A549 (cell line): ENCODE measurements around the gene TMEM182.

Experiments
- CEBPB ChIP-seq, 2 experiments: fragments of >200 bp in 1 of 2; sonication (Bioruptor Twin) in 1 of 2; formaldehyde crosslinking in 1 of 2; IDR thresholded peaks; 2 replicates each; pipeline ENCODE4 v1.6.1; 2012 to 2016
- CTCF ChIP-seq: fragments of >200 bp; sonication (Bioruptor Twin); formaldehyde crosslinking; IDR thresholded peaks from 3 replicates; pipeline ENCODE4 v1.5.1; 2016
- EHMT2 ChIP-seq: fragments of 200-600 bp; sonication (generic); IDR thresholded peaks from 2 replicates; pipeline ENCODE4 v1.6.1; 2016; ENCODE audit warnings: antibody characterized with exemption, low read depth, mild to moderate bottlenecking, moderate library complexity
- EP300 ChIP-seq, 2 experiments: fragments of >200 bp; sonication (Bioruptor Twin); formaldehyde crosslinking; IDR thresholded peaks; 2 replicates in 1 of 2; 3 replicates in 1 of 2; pipeline ENCODE4 v1.6.1; 2016 to 2017
- KDM1A ChIP-seq: fragments of 200-600 bp; sonication (generic); IDR thresholded peaks from 2 replicates; pipeline ENCODE4 v1.6.1; 2016; ENCODE audit warnings: low read depth, mild to moderate bottlenecking
- KDM5A ChIP-seq: fragments of 200-600 bp; sonication (generic); IDR thresholded peaks from 2 replicates; pipeline ENCODE4 v1.6.1; 2016; ENCODE audit warnings: antibody characterized with exemption, mild to moderate bottlenecking
- NR3C1 ChIP-seq: fragments of >200 bp; sonication (Bioruptor Twin); formaldehyde crosslinking; IDR thresholded peaks from 3 replicates; pipeline ENCODE4 v1.6.1; 2017
- PBX3 ChIP-seq: IDR thresholded peaks from 2 replicates; pipeline ENCODE4 v1.6.1; 2012
- POLR2A ChIP-seq: IDR thresholded peaks from 2 replicates; pipeline ENCODE4 v1.6.1; 2012; ENCODE audit warnings: mild to moderate bottlenecking, low read length
- REST ChIP-seq: fragments of 200-600 bp; sonication (generic); IDR thresholded peaks from 2 replicates; pipeline ENCODE4 v1.6.1; 2016; ENCODE audit warnings: antibody characterized with exemption, mild to moderate bottlenecking, moderate library complexity
- RFX5 ChIP-seq: fragments of 450-650 bp; IDR thresholded peaks from 2 replicates; pipeline ENCODE4 v1.7.1; 2014; ENCODE audit warnings: antibody characterized with exemption, mild to moderate bottlenecking, moderate library complexity
- USF2 ChIP-seq: fragments of 450-650 bp; IDR thresholded peaks from 2 replicates; pipeline ENCODE4 v1.6.1; 2014; ENCODE audit warnings: antibody characterized with exemption

GRCh38 chr2:102798181-102798580, 36.4 kb downstream of the TMEM182 start:
- TF ChIP-seq EP300 (IDR thresholded peaks at IDR 0.05) (no peak), USF2 (no peak), POLR2A (no peak), RFX5 (no peak), CEBPB (IDR thresholded peaks at IDR 0.05) (no peak), KDM5A (no peak), CTCF (no peak), KDM1A (no peak), EHMT2 (no peak), PBX3 (no peak), REST (no peak), NR3C1 (no peak)
